ENCODE results near the gene TRIO.

The TRIO gene

GRCh38 chr5:14272548-14273205 is 129.5 kb downstream of the TRIO start:
- Mint-ChIP-seq H3K27me3 (peaks cover 8% of the 10 kb centered on the region), H3K4me3 (no peak overlapping the region), H3K4me1 (ENCODE audit: low read depth) (peaks cover 18% of the 10 kb centered on the region), H3K36me3 (ENCODE audit: low read depth) (no peaks in the 10 kb centered on the region), H3K9me3 (no peaks in the 10 kb centered on the region), H3K27ac (no peak overlapping the region)

- Mint-ChIP-seq H3K9me3 (no peaks in the 10 kb centered on the region), H3K36me3 (ENCODE audit: low read depth) (no peaks in the 10 kb centered on the region), H3K27me3 (peaks cover 11% of the 10 kb centered on the region), H3K4me3 (no peak overlapping the region), H3K4me1 (ENCODE audit: low read depth) (peaks cover 12% of the 10 kb centered on the region), H3K27ac (no peak overlapping the region)
Measured at GRCh38 chr5:14273207-14273767, 130.1 kb downstream of the TRIO start.

- no peak overlapping the region for H3K27ac Mint-ChIP-seq
- H3K4me1 Mint-ChIP-seq (ENCODE audit: low read depth) = peaks cover 4% of the 10 kb centered on the region
- H3K27me3 Mint-ChIP-seq = peaks cover 11% of the 10 kb centered on the region
- H3K4me3 Mint-ChIP-seq = no peak overlapping the region
- no peaks in the 10 kb centered on the region for H3K9me3 Mint-ChIP-seq
- H3K36me3 Mint-ChIP-seq (ENCODE audit: low read depth) = no peaks in the 10 kb centered on the region
Measured at GRCh38 chr5:14276380-14276779, 133.2 kb downstream of the TRIO start.

GRCh38 chr5:14277385-14278320 is 134.5 kb downstream of the TRIO start:
- Mint-ChIP-seq H3K36me3 (ENCODE audit: low read depth) (no peaks in the 10 kb centered on the region), H3K9me3 (no peaks in the 10 kb centered on the region), H3K4me1 (ENCODE audit: low read depth) (peaks cover 4% of the 10 kb centered on the region), H3K27ac (no peak overlapping the region), H3K27me3 (peaks cover 11% of the 10 kb centered on the region), H3K4me3 (no peak overlapping the region)

- Mint-ChIP-seq H3K27me3 (peaks cover 7% of the 10 kb centered on the region), H3K27ac (no peak overlapping the region), H3K9me3 (no peaks in the 10 kb centered on the region), H3K4me3 (no peak overlapping the region), H3K4me1 (ENCODE audit: low read depth) (peaks cover 4% of the 10 kb centered on the region), H3K36me3 (ENCODE audit: low read depth) (no peaks in the 10 kb centered on the region)
Measured at GRCh38 chr5:14280294-14280854, 137.2 kb downstream of the TRIO start.

GRCh38 chr5:14281746-14282181 is 138.6 kb downstream of the TRIO start:
- Mint-ChIP-seq H3K9me3 (no peaks in the 10 kb centered on the region), H3K4me3 (no peak overlapping the region), H3K36me3 (ENCODE audit: low read depth) (no peaks in the 10 kb centered on the region), H3K4me1 (ENCODE audit: low read depth) (peaks cover 4% of the 10 kb centered on the region), H3K27me3 (peaks cover 7% of the 10 kb centered on the region), H3K27ac (no peak overlapping the region)

GRCh38 chr5:14283139-14283538 is 140.0 kb downstream of the TRIO start:
- Mint-ChIP-seq H3K27ac (no peak overlapping the region), H3K4me1 (ENCODE audit: low read depth) (no peaks in the 10 kb centered on the region), H3K27me3 (peaks cover 2% of the 10 kb centered on the region), H3K36me3 (ENCODE audit: low read depth) (no peaks in the 10 kb centered on the region), H3K9me3 (no peaks in the 10 kb centered on the region), H3K4me3 (no peak overlapping the region)

GRCh38 chr5:14284392-14285148 is 141.4 kb downstream of the TRIO start:
- Mint-ChIP-seq H3K27ac (no peak overlapping the region), H3K27me3 (no peaks in the 10 kb centered on the region), H3K9me3 (no peaks in the 10 kb centered on the region), H3K36me3 (ENCODE audit: low read depth) (no peaks in the 10 kb centered on the region), H3K4me1 (ENCODE audit: low read depth) (no peaks in the 10 kb centered on the region), H3K4me3 (no peak overlapping the region)

GRCh38 chr5:14286007-14286406 is 142.9 kb downstream of the TRIO start:
- no peaks in the 10 kb centered on the region for H3K4me1 Mint-ChIP-seq (ENCODE audit: low read depth)
- H3K27ac Mint-ChIP-seq = no peak overlapping the region
- H3K9me3 Mint-ChIP-seq = no peaks in the 10 kb centered on the region
- H3K27me3 Mint-ChIP-seq = no peaks in the 10 kb centered on the region
- no peaks in the 10 kb centered on the region for H3K36me3 Mint-ChIP-seq (ENCODE audit: low read depth)
- no peak overlapping the region for H3K4me3 Mint-ChIP-seq

- Mint-ChIP-seq H3K4me3 (no peak overlapping the region), H3K9me3 (no peaks in the 10 kb centered on the region), H3K4me1 (ENCODE audit: low read depth) (no peaks in the 10 kb centered on the region), H3K36me3 (ENCODE audit: low read depth) (no peaks in the 10 kb centered on the region), H3K27me3 (no peaks in the 10 kb centered on the region), H3K27ac (no peak overlapping the region)
Measured at GRCh38 chr5:14286574-14287421, 143.7 kb downstream of the TRIO start.

GRCh38 chr5:14292766-14293658 is 149.9 kb downstream of the TRIO start:
- H3K36me3 Mint-ChIP-seq (ENCODE audit: low read depth) = no peaks in the 10 kb centered on the region
- no peak overlapping the region for H3K4me3 Mint-ChIP-seq
- H3K9me3 Mint-ChIP-seq = no peaks in the 10 kb centered on the region
- no peak overlapping the region for H3K27ac Mint-ChIP-seq
- H3K27me3 Mint-ChIP-seq = no peaks in the 10 kb centered on the region
- no peaks in the 10 kb centered on the region for H3K4me1 Mint-ChIP-seq (ENCODE audit: low read depth)

- Mint-ChIP-seq H3K9me3 (no peaks in the 10 kb centered on the region), H3K27ac (no peak overlapping the region), H3K4me1 (ENCODE audit: low read depth) (no peaks in the 10 kb centered on the region)
Measured at GRCh38 chr5:14295610-14296009, 152.5 kb downstream of the TRIO start.

More at GRCh38 chr5:14295610-14296009, 152.5 kb downstream of the TRIO start:
- H3K4me3 Mint-ChIP-seq = no peak overlapping the region
- H3K36me3 Mint-ChIP-seq (ENCODE audit: low read depth) = no peaks in the 10 kb centered on the region
- no peaks in the 10 kb centered on the region for H3K27me3 Mint-ChIP-seq

All from stimulated activated naive CD8-positive, alpha-beta T cell treated with anti-CD3 and anti-CD28 coated beads, Interleukin-15, Interleukin-2, amounts not matched to agents 100 ng/mL and 50 ng/mL, for 24 hours (primary cell).